HG03097 (cell line): ENCODE measurements around the gene MYO7A.

ENCODE experiments used
- ATAC-seq: cut with Tn5 transposase; IDR thresholded peaks from one replicate; pipeline ENCODE4 v1.9.1; 2021; ENCODE audit not compliant: unreplicated experiment, low FRiP score

Gene MYO7A

GRCh38 chr11:77127920-77128691 is at the start of gene MYO7A:
MYO7A (plus strand) TSS chr11:77128246; CDS start chr11:77130635, 2,389 bp downstream.
- no peak for ATAC-seq

- no peak for ATAC-seq
These were observed 48.4 kb upstream of the MYO7A start for GRCh38 chr11:77079666-77080065.

- no peak for ATAC-seq
These were observed 47.3 kb upstream of the MYO7A start for GRCh38 chr11:77080643-77081210.

GRCh38 chr11:77081381-77081851 is 46.6 kb upstream of the MYO7A start:
- ATAC-seq, result no peak

- ATAC-seq, result no peak
These were observed 45.8 kb upstream of the MYO7A start for GRCh38 chr11:77081976-77082836.

- no peak for ATAC-seq
These were observed 45.0 kb upstream of the MYO7A start for GRCh38 chr11:77082838-77083565.

GRCh38 chr11:77083566-77084245 is 44.3 kb upstream of the MYO7A start:
- no peak for ATAC-seq

GRCh38 chr11:77084581-77085191 is 43.4 kb upstream of the MYO7A start:
- ATAC-seq, result no peak

GRCh38 chr11:77085652-77086051 is 42.4 kb upstream of the MYO7A start:
- ATAC-seq, result no peak

- no peak for ATAC-seq
These were observed 41.2 kb upstream of the MYO7A start for GRCh38 chr11:77086521-77087472.

GRCh38 chr11:77087723-77088225 is 40.3 kb upstream of the MYO7A start:
- ATAC-seq, result no peak

- ATAC-seq, result no peak
These were observed 39.6 kb upstream of the MYO7A start for GRCh38 chr11:77088236-77089003.

GRCh38 chr11:77089004-77089545 is 39.0 kb upstream of the MYO7A start:
- no peak for ATAC-seq

GRCh38 chr11:77090046-77090372 is 38.0 kb upstream of the MYO7A start:
- no peak for ATAC-seq

GRCh38 chr11:77090373-77091111 is 37.5 kb upstream of the MYO7A start:
- no peak for ATAC-seq

GRCh38 chr11:77091146-77091940 is 36.7 kb upstream of the MYO7A start:
- no peak for ATAC-seq
